Vagina (tissue), 2 donors: ENCODE results near the gene LAMA1.

Experiments used
- CTCF ChIP-seq, 3 experiments: fragments of 450-650 bp in 2 of 3; fragments of 200-600 bp in 1 of 3; sonication (generic) in 1 of 3; IDR thresholded peaks; one replicate each; pipeline ENCODE4 v1.5.1; 2017 to 2019; ENCODE audit warnings: antibody characterized with exemption in 3 of 3, mild to moderate bottlenecking in 2 of 3, moderate library complexity in 2 of 3
- POLR2A ChIP-seq, 2 donors: fragments of 450-650 bp; IDR thresholded peaks; one replicate each; pipeline ENCODE4 v1.6.1; 2017; ENCODE audit warnings: antibody characterized with exemption in 2 of 2, mild to moderate bottlenecking in 2 of 2, moderate library complexity in 2 of 2

GRCh38 chr18:6994056-6994770, 123.4 kb downstream of the LAMA1 start:
- TF ChIP-seq CTCF (IDR thresholded peaks at IDR 0.05) (no peak), POLR2A (IDR thresholded peaks at IDR 0.05) (no peak)
